ENCODE results near the gene ARID3A.

GRCh38 chr19:882871-883497, 42.9 kb upstream of the ARID3A start:
- no peak for TF ChIP-seq CTCF (IDR thresholded peaks at IDR 0.05; ENCODE audit: extremely low read depth in 1 of 2, insufficient read depth in 1 of 2, low read depth in 1 of 2, low read length in 2 of 2)
- no peak for TF ChIP-seq EZH2 (IDR thresholded peaks at IDR 0.05; ENCODE audit: borderline replicate concordance, low read depth, low read length, severe bottlenecking)
